ENCODE data around the gene TERT.
"Not testable (repeated sequence)": the region's sequence is repeated elsewhere in the genome, so short reads cannot be mapped to it uniquely, and the experiment has no call there.

- not testable (repeated sequence) for TF ChIP-seq EZH2 (IDR thresholded peaks at IDR 0.05; ENCODE audit: insufficient read depth, poor library complexity, severe bottlenecking); EZH2phosphoT487 (IDR thresholded peaks at IDR 0.05; ENCODE audit: insufficient read depth, low read depth)
These were observed 31.6 kb upstream of the TERT start for GRCh38 chr5:1326532-1326875.
